CD4-positive, alpha-beta T cell treated with Interleukin-17A for 4 hours (primary cell): ENCODE data around the gene PIK3R1.

Experiments
- DNase-seq: peaks from one replicate; pipeline ENCODE4 v3.0.0-alpha.2; 2020; ENCODE audit warnings: mixed read lengths

The PIK3R1 gene

DNA sequence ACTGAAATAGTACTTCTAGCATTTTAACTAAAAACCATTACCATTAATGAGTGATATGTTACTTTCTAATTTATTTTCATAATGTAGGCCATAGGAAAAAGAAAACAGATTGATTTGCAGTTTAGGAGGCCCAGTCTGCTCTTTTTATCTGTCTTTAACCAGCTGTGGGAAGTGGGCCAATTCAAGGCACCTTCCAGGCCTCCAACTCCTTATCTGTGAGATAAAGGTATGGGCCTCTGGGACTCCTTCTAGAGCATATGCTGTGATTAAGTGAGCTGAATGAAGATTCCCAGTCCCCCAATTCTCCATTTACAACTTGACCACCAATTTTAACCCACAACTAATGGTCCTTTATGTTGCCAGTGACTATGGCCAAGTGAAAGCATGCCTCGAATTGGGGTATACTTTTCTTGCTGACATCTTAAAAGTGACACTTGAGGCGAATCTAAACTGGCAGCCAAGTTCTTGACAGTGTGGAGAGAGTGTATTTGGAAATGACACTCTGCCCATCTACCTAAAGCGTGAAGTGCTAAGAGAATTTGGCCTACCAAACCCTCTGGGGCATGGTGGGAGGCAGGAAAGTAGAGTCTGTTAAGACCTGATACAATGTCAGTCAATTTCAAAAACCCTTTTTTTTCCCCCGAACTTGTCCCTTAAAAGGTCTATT lies 88.3 kb downstream of the PIK3R1 start:
- DNase-seq: no peak

DNA sequence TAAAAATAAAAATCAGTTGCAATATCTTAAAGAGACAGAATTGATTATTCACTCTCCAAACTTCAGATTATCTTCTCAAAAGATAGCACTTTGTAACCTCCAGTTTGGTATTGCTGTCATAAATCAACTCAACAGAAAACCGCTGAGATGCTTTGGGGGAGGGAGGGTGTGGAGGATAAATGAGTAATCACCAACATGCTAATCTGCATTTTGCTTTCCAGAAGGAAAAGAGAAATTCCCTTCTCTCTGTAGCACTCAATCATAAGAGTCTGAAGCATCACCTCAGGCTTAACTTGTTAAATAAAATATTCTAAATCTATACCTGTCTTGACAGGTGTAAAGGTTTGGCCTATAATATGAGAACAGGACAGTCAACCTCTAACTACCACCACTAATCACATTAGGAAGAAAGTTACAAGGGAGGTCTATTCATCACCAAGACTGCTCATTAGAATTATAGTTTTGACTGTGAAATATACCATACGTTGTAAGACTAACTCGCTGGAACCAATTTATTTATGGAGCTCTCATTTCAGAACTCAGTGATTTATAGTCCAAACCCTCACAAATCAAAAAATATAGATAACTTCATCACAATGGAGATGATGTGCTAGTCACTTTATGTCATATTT lies 89.0 kb downstream of the PIK3R1 start:
- no peak for DNase-seq

DNA sequence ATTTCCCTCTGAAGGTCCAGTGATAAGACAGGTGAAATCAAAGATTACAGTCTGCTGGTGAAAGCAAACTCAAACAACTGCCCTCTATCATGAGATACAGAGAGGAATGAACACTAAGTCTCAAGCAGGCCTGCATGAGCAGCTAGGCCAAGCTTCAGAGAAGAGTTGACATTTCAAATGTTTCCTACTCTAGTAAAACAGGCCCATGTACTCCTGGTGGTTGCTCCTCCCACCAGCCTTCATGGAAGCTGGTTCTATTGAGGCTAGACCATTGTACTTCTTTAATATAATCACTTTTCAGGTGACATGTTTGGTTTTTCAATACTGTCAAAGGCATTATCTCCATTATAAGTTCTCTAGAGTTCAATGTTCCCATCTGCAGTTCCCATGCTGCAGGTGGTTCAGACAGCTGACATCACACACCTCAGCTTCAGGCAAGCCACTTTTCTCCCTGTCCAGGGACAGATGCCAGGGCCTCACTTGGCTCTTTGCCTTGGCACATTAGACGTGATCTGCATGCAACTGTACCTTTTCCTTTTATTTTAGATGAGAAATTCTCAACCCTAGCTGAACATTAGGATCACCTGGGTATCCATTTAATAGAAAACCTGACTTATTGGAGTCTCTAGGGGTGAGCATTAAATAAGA lies 89.8 kb downstream of the PIK3R1 start:
- no peak for DNase-seq

DNA sequence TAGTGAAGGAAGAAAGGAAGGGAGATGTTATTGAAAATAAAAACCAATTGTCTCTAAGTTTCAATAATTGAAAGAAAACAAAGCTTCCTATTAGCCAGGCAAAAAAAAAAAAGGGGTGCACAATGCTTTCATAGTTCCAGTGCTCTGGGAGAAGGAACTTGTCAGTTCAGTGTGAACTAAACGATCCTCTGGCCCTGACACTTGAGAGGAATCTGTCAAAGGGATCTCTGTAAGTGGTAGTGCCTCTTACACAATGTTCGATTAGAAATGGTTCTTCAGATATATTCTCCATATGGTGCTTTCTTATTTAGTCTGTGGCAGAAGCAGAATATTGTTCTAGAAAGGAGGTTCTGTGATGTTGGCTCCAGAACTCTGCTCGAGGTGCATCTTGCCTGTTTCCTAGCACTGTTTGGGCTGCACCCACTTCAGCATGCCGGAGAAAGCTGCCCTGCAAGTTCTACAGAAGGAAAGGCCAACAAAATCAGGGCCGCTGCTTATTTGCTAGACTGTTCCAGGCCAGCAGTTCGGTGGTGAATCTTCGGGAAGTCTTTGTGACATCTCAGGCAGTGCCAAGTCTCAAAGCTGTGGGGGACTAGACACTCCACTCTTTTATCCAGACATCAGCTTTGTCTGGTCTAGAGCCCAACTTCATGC lies 90.9 kb downstream of the PIK3R1 start:
- no peak for DNase-seq

DNA sequence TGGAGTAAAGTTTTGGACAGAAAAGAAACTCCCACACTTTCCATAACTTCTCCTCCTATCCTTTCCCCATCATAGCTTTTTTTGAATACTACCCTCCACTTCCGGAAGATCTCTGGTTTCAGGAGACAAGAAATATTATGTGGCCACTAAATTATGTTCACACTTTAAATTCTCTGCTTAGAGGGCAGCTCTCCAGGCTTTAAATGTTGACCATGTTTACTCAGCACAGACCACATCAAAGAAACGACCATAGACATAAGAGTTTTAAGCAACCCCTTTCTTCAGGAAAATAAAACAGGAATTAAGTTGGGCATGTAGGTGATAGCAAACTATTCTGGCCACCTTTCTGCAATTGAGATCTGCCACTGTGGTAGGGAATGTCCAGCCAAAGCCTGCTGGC lies 97.8 kb downstream of the PIK3R1 start:
- no peak for DNase-seq

DNA sequence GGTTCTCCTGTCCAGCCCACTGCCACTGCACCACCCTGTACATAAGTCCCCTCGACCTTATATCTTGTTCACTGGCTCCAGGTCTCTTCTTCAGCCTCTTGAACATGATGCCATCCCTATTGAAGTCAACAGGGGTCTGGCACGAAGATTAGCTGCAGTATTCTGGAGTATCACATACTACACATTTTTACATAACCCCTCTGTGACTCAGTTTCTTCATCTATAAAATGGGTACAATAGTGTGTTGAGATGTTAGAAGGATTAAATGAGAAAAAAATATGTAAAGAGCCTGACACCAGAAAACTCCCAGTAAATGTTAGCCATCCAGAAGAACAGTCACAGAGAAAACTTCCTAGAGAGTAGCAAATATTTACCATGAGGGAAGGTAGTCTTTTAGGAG lies 98.9 kb downstream of the PIK3R1 start:
- DNase-seq: no peak

DNA sequence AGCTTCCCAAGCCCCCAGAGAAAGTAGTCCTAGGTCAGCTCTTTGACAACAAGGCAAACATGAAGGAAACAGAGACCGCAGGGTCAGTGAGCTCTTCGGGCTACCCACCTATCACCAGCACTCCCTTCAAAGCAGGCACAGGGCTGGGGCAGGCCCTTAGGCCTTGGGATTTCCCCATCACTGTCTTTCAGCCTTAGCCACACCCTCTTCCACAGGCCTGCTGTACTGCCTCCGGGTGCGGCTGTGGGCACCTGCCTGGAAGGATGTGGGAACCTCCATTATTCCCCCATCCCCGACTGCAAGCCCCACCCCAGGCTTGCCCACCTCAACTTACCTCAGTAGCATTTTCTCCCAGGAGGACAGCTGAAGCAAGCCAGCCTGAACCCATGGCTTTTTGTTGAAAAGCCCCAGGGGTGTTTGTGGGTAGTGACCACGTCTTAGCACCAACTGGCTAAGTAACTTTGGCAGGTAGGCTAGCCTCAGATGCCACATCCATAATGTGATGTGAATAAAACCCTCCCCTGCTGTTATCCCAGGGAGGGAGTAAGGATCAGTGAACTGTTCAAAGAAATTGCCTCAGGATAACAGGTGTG lies 100.2 kb downstream of the PIK3R1 start:
- DNase-seq: peak; percentile 11

DNA sequence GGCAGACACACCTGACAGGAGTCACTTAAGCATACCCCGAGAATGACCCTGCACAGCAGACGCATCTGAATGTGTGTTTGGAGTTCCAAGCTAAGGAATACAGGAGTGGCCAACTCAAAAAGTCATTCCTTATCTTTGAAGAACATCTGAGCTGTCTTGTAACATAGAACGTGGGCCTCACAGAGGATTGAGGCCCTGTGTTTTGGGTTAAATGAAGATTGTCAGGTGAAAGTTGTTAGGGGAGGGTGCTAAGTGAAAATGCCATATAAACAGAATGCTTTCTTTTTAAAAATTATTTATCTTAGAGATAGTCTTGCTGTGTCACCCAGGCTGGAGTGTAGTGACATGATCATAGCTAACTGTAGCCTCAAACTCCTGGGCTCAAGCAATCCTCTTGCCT lies 100.9 kb downstream of the PIK3R1 start:
- no peak for DNase-seq

DNA sequence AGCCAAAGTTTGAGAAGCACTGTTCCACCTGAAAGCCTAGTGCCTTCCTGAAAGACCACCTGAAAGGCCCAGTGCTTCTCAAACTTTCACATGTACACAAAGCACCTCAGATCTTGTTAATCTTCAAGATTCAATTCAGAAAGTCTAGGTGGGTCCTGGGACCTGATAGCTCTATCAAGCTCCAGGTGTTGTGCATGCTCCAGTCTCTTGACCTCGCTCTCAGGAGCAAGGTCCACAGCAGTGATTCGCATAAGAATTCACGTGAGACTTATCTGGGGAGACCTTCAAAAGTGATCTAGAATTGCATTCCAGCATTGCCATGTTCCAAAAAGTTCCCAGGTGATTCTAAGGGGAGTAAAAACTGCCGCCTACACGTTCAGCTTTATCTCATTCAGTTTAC lies 102.1 kb downstream of the PIK3R1 start:
- no peak for DNase-seq

DNA sequence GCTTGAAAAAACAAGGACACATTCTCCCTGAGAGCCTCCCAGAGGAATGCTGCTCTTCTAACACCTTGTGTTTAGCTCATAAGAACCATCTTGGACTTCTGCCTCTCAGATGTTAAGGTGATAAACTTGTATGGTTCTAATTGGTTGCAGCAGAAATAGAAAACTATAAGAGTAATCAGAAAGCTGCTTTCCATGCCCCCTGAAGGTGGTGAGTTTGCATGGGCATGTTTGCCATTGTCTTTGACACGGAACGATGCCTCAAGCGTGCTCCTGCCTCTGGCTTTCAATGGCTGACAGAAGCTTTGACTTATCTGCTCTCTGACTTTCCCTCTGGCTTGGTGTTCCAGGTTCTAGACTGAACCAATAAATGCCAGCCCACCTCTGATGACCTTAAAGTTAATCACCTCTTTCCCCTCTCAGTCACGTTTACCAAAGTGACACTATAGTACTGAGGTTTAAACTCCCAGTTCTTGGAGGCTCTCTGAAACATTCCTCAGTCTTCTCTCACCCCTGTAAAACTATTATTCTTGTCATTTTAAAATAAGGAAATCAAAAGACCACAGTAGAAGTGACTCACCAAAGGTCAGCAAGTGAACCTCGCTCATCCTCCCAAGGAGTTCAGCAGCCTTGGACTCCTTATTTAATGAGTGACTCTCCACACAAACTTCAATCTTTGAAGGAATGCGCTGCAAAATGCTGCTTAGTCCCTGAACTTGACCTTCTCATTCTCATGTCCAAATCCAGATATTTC lies 103.6 kb downstream of the PIK3R1 start:
- DNase-seq: no peak

DNA sequence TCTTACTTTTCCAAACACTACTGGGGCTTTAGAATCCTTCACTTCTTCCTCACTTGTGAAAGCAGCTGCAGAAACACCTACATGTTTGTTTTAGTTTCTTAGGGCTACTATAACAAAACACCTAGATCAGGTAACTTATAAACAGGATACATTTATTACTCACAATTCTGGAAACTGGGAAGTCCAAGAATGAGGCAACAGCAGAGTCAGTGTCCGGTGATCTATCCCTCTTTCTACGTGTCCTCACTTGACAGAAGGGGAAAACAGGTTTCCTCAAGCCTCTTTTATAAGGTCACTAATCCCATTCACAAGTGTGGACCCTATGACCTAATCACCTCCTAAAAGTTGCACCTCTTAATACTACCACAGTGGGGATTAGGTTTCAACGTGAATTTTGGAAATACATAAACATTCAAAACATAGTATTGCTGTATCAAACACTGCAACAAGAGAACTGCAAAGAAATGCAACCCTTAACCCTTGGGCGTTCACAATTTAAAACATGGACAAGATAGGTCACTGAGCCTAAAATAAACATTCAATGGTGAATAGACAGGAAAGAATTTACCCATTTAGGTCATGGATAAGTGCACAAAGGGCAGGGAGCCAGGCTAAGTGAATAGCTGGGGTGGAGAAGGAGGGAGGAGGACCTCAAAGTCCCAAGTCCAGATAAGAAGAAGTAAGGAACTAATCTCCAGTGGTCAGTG lies 104.3 kb downstream of the PIK3R1 start:
- no peak for DNase-seq

DNA sequence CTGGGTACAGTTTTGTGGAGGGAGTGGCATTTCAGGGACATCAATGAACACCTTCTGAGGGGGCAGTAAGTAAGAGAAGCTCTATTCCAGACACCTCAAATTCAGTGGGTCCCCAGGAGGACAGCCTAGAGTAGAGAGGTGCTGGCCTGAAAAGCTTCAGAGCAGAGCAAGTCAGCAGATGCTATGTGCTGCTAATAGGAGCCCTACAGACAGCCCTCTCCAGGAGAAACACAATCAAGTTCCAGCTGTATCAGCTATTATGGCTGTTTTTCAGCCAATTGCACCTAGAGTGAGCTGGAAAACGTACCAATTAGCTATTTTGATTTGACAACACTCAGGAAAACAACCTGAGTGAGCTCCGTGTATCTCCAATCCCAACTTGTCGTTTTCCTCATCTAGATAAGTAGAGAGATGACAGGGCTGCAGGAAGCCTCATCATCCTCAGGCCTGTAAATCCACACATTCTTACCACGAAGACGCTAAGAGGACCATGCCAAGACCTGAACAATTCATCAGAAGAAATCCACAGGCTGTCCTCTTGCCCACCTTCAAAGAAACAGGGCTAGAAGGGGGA lies 104.9 kb downstream of the PIK3R1 start:
- no peak for DNase-seq

DNA sequence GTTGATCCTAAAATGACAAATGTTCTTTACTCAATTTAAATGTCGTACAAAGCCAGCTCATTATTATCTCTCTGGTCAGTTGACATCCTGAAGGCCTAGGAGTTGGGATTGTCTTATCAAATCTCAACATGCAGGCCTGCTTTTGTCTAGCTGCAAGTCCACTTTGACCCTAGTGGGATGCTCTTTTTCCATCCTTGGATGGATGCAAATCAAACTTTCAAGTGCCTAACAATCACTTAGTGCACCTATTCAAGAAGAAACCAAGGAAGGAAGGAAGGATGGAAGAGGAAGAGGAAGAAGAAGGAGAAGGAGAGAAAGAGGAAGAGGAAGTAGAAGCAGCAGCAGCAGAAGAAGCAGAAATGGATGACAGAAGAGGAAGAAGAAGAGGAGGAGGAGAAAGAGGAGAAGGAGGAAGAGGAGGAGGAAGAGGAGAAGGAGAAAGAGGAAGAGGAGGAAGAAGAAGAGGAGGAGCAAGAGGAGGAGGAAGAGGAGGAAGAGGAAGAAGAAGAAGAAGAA lies 109.6 kb downstream of the PIK3R1 start:
- no peak for DNase-seq

DNA sequence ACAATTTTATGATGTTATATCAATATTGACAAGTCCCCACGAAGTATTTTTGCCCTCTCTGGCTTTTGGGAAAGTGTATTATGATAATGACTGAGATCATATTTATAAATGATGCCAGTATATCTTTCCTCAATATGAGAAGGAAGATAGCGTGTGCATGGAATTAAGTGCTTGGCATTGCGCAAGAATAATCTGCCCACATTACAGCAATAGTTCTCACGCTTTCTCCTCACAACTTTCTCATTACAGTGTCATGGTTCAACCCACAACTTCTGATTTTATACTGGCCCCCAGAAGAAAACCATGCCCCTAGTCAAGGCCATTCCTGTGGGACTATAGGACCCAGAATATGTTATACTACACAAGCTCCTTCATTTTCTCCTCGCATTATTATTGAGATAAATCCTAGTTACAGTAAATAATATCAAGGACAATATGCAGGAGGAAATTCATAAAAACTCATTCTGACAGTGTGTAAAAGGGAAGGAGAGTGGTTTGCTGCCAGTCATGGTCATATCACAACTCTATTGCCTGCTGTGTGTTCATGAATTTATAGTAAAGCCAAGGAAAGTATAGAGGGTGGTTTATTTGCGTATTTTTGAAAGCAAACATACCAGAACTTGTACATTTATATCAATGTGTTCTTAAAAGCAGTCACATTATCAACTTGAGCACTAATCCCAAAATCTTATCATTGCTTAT lies 114.1 kb downstream of the PIK3R1 start:
- DNase-seq: no peak

DNA sequence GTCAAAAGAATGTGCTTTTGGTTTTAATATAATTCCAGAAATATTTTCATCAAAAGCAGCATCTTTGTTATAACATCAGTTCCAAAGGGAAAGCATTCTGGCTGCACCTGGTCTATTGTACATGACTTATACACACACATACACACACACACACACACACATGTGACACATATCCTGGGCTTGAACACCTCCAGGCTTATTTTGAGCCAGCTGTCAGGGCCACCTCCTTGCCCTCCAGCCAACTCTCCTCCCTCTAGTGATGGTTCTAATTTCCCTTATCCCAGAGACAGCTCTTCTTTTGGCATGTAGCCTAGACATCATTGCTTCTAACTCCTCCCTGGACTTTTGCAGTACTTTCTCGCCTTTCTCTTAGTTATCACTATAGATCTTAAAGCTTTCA lies 115.0 kb downstream of the PIK3R1 start:
- no peak for DNase-seq

DNA sequence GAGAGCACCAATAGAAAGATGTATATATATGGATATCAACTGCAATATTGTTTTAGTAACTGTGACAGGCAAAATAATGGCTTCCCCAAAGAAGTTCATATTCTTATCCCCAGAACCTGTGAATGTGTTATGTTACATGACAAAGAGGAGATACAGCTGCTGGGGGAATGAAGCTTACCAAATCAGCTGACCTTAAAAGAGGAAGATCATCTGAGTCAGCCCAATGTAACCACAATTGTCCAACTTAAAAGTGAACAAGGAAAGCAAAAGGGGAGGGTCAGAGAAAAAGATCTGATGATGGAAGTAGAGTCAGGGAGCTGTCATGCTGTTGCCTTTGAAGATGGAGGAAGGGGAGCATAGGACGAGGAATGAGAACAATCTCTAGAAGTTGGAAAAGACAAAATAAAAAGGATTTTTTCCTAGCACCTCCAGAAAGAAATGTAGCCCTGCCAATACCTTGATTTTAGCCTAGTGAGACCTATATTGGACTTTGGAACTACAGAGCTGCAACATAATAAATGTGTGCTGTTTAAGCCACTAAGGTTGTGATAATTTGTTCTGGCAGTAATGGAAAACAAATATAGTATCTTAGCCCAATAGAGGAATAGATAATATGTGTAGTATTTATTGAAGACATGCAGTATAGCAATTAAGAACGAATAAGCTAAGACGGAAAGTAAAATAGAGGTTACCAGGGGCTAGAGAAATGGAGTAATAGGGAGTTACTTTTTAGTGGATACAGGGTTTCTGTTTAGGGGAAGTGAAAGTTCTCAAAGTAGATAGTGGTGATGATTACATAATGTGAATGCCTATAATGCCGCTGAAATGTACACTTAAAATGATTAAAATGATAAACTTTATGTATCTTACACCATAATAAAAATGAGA lies 115.9 kb downstream of the PIK3R1 start:
- DNase-seq: no peak

DNA sequence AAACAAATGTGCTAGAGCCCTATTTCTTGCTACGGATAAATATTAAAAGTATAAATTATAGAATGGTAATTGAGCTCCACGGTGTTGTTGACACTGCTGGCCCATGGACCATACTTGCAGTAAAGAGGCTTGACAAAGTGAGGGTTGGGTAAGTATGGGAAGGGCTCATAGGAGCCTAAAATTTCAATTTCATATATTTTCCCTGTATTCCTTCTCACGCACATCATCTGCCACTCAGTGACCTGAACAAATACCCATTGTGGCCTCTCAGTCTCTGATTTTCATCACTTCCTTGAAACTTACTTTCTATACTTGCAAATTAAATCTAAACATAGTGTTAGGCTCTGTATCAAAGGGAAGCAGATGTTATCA lies 116.5 kb downstream of the PIK3R1 start:
- DNase-seq: no peak

DNA sequence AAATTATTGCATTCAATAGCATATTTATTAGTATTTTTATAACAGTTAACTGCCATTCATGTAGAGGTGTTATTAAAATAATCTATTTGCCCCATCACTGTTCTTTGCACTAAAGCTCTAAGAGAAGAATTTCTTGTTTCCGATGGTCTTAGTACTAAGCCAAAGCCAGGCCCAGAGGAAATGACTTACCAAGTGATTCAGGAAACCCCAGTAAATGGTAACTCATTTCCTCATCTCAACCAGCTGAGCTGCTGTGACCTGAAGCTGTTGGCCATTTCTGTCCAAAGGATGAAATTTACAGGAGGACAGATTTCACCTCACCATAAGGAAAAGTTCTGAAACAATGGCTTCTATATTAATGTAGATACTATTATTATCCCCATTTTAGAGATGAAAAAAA lies 117.0 kb downstream of the PIK3R1 start:
- no peak for DNase-seq

DNA sequence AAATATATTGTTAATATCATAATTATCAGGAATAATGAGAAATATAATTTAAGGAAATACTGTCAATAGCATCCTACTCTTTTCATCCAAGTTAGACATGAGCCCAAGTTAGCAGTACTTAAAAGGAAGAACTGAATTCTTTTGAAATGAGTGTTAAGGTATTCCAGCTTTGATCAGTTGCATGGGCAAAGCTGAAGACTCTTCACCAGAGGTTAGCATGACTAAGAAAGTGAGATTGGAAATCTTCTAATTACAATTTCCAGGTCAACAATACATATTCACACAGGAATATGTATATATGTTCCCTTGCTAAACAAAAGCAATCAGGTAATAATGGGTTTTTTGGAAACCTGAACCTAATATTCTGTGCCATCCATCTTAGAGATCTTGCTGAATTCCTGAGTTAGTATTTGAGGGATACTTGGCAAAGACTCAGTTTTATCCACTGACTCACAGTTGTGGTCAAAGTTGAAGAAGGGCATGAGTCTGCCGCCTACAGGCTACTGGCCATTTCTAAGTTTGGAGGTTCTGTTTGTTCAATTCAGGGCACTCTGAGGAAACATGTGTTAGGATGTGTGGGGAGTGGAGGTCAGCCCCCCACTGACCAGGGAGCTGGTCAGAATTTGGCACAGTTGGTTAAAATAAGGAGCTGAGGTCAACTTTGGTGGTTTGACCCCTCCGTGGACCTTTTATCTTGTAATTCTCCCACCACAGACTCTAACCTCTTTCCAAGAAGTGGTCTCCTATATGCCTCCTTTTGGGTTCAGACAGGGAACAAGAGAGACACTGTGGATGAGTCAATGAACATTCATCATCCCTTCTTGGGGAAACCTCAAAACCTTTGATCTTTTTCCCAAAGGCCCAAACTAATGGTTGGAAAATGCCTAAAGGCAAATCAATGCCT lies 118.3 kb downstream of the PIK3R1 start:
- DNase-seq: no peak
